Thoracic aorta (tissue), 2 donors: ENCODE measurements around the gene LRRC63. TPM values are rescaled to one million over a fixed set of nuclear protein-coding genes. Genes with fewer than 3 reads are reported as not detected.

Source experiments
- ATAC-seq: fragments of 150-250 bp; one replicate; pipeline ENCODE4 v1.8.0; 2017; ENCODE audit warnings: low read depth; ENCODE audit not compliant: insufficient number of reproducible peaks, low FRiP score
- DNase-seq: peaks from one replicate; pipeline ENCODE4 v3.0.0-alpha.2; 2020; ENCODE audit warnings: low spot score
- H3K27ac ChIP-seq, 2 donors: fragments of 200-600 bp; sonication (generic); 1 replicate in 1 of 2; 2 replicates in 1 of 2; pipeline ENCODE4 v1.5.1; 2016; ENCODE audit warnings: mild to moderate bottlenecking in 2 of 2, moderate library complexity in 2 of 2
- H3K27me3 ChIP-seq: fragments of 200-600 bp; sonication (generic); replicated peaks from 2 replicates; pipeline ENCODE4 v1.6.0; 2016; ENCODE audit warnings: mild to moderate bottlenecking; ENCODE audit not compliant: insufficient read depth
- H3K36me3 ChIP-seq: fragments of 200-600 bp; sonication (generic); one replicate; pipeline ENCODE4 v1.5.1; 2016
- H3K4me1 ChIP-seq, 2 donors: fragments of 200-600 bp; sonication (generic); 1 replicate in 1 of 2; 2 replicates in 1 of 2; pipeline versions ENCODE4 v1.5.1 to v1.6.0; 2016; ENCODE audit warnings: low read depth in 2 of 2, mild to moderate bottlenecking in 1 of 2; ENCODE audit not compliant: control insufficient read depth in 1 of 2
- H3K4me3 ChIP-seq: fragments of 200-600 bp; sonication (generic); 2 replicates; pipeline ENCODE4 v1.5.1; 2016; ENCODE audit warnings: mild to moderate bottlenecking
- H3K9me3 ChIP-seq: fragments of 200-600 bp; sonication (generic); 2 replicates; pipeline ENCODE4 v1.5.1; 2016
- CTCF ChIP-seq: fragments of 200-600 bp; sonication (generic); IDR thresholded peaks from one replicate; pipeline ENCODE4 v1.5.1; 2019; ENCODE audit warnings: antibody characterized with exemption
- total RNA-seq, 2 donors: library from RNA; depleted of rRNA; stranded (reverse); fragments of >200 nt; gene quantifications; one replicate each; pipeline versions ENCODE4 v1.1.0 to v1.2.3, GENCODE V29; 2016

The LRRC63 gene
- total RNA-seq, 2 donors from 2014 or later = 3.6 TPM; not detected in 1

- no peak for TF ChIP-seq CTCF
- ATAC-seq (no peak), DNase-seq (no peak)
- H3K9me3 ChIP-seq = no peaks in the 10 kb centered on the region
- H3K27ac ChIP-seq = no peak overlapping the region
- no peak overlapping the region for H3K4me3 ChIP-seq
- H3K4me1 ChIP-seq = no peaks in the 10 kb centered on the region
- H3K36me3 ChIP-seq = no peaks in the 10 kb centered on the region
- no peaks in the 10 kb centered on the region for H3K27me3 ChIP-seq
Observed at GRCh38 chr13:46315036-46315435, 103.3 kb downstream of the LRRC63 start.

- TF ChIP-seq CTCF = no peak
- ATAC-seq = no peak
- Histone ChIP-seq H3K27ac (no peak overlapping the region), H3K9me3 (no peaks in the 10 kb centered on the region), H3K27me3 (no peaks in the 10 kb centered on the region), H3K4me1 (no peaks in the 10 kb centered on the region), H3K4me3 (no peak overlapping the region), H3K36me3 (no peaks in the 10 kb centered on the region)
- DNase-seq = no peak
Observed at GRCh38 chr13:46315491-46316075, 103.9 kb downstream of the LRRC63 start.

- H3K4me1 ChIP-seq = no peaks in the 10 kb centered on the region
- H3K36me3 ChIP-seq = no peaks in the 10 kb centered on the region
- ATAC-seq (no peak), DNase-seq (no peak)
- no peak overlapping the region for H3K27ac ChIP-seq
- H3K27me3 ChIP-seq = no peaks in the 10 kb centered on the region
- no peak for TF ChIP-seq CTCF
- no peak overlapping the region for H3K4me3 ChIP-seq
- no peaks in the 10 kb centered on the region for H3K9me3 ChIP-seq
Observed at GRCh38 chr13:46317120-46317519, 105.4 kb downstream of the LRRC63 start.

GRCh38 chr13:46318986-46319385, 107.3 kb downstream of the LRRC63 start:
- Histone ChIP-seq H3K27me3 (no peaks in the 10 kb centered on the region), H3K4me3 (no peak overlapping the region), H3K27ac (no peak overlapping the region), H3K9me3 (no peaks in the 10 kb centered on the region), H3K4me1 (no peaks in the 10 kb centered on the region), H3K36me3 (no peaks in the 10 kb centered on the region)
- DNase-seq = no peak
- TF ChIP-seq CTCF = no peak
- ATAC-seq = no peak

GRCh38 chr13:46320406-46320805, 108.7 kb downstream of the LRRC63 start:
- no peak for DNase-seq
- Histone ChIP-seq H3K27me3 (no peaks in the 10 kb centered on the region), H3K4me1 (no peaks in the 10 kb centered on the region), H3K9me3 (no peaks in the 10 kb centered on the region), H3K36me3 (no peaks in the 10 kb centered on the region), H3K27ac (no peak overlapping the region), H3K4me3 (no peak overlapping the region)
- TF ChIP-seq CTCF = no peak
- no peak for ATAC-seq
